ACC112 (cell line): Measurements from ENCODE around the gene CD248.

Experiments used
- H2AFZ ChIP-seq: fragments of 200-600 bp; sonication (generic); one replicate; pipeline ENCODE4 v1.6.0; 2017; ENCODE audit warnings: antibody characterized with exemption, low read length; ENCODE audit not compliant: unreplicated experiment
- H3K27ac ChIP-seq: fragments of 200-600 bp; sonication (generic); 2 replicates; pipeline ENCODE4 v1.5.1; 2014; ENCODE audit warnings: low read depth, mild to moderate bottlenecking, antibody characterized with exemption, low read length, moderate library complexity
- H3K27me3 ChIP-seq: fragments of 200-600 bp; sonication (generic); 2 replicates; pipeline ENCODE4 v1.6.1; 2014; ENCODE audit warnings: mild to moderate bottlenecking, antibody characterized with exemption, low read length, moderate library complexity, mixed read lengths; ENCODE audit not compliant: insufficient read depth
- H3K36me3 ChIP-seq: fragments of 200-600 bp; sonication (generic); 2 replicates; pipeline ENCODE4 v1.6.1; 2016; ENCODE audit warnings: mild to moderate bottlenecking, antibody characterized with exemption, low read length, moderate library complexity, mixed read lengths; ENCODE audit not compliant: insufficient read depth
- H3K4me1 ChIP-seq: fragments of 200-600 bp; sonication (generic); one replicate; pipeline ENCODE4 v1.6.1; 2016; ENCODE audit warnings: low read length, mixed read lengths; ENCODE audit not compliant: insufficient read depth, unreplicated experiment, control insufficient read depth
- H3K4me3 ChIP-seq: fragments of 200-600 bp; sonication (generic); 2 replicates; pipeline ENCODE4 v1.5.1; 2014; ENCODE audit warnings: mild to moderate bottlenecking, low read depth, low read length
- H3K79me2 ChIP-seq: fragments of 200-600 bp; sonication (generic); one replicate; pipeline ENCODE4 v1.6.0; 2016; ENCODE audit warnings: low read length; ENCODE audit not compliant: control insufficient read depth, unreplicated experiment, insufficient read depth

CD248 gene, protein sequence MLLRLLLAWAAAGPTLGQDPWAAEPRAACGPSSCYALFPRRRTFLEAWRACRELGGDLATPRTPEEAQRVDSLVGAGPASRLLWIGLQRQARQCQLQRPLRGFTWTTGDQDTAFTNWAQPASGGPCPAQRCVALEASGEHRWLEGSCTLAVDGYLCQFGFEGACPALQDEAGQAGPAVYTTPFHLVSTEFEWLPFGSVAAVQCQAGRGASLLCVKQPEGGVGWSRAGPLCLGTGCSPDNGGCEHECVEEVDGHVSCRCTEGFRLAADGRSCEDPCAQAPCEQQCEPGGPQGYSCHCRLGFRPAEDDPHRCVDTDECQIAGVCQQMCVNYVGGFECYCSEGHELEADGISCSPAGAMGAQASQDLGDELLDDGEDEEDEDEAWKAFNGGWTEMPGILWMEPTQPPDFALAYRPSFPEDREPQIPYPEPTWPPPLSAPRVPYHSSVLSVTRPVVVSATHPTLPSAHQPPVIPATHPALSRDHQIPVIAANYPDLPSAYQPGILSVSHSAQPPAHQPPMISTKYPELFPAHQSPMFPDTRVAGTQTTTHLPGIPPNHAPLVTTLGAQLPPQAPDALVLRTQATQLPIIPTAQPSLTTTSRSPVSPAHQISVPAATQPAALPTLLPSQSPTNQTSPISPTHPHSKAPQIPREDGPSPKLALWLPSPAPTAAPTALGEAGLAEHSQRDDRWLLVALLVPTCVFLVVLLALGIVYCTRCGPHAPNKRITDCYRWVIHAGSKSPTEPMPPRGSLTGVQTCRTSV

DNA sequence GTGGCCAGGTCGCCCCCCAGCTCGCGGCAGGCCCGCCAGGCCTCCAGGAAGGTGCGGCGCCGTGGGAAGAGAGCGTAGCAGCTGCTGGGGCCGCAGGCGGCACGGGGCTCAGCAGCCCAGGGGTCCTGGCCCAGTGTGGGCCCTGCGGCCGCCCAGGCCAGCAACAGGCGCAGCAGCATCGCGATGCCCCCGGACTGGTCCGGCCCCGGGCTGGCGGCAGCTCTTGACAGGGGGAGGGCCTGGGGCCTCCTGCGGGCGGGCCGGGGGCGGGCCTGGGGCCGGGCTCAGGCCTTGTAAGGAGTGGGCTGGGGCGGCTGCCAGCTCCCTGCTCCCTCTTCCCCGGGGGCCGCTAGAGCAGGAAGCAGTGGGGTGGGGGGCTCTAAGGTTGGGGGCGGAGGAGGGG, at the start of gene CD248:
TSS of gene CD248 (minus strand) at position 196 of the 403 bp plus-strand sequence. CDS start at position 179, 17 bp downstream.
- no peaks in the 10 kb centered on the region for H3K36me3 ChIP-seq
- H3K4me1 ChIP-seq, result peaks cover 35% of the 10 kb centered on the region
- H2AFZ ChIP-seq, result peak within 1 kb of the TSS; percentile 66
- peaks cover 34% of the 10 kb centered on the region for H3K79me2 ChIP-seq
- peak within 1 kb of the TSS; percentile 94 for H3K4me3 ChIP-seq
- no peaks in the 10 kb centered on the region for H3K27me3 ChIP-seq
- H3K27ac ChIP-seq, result peak within 1 kb of the TSS; percentile 97

DNA sequence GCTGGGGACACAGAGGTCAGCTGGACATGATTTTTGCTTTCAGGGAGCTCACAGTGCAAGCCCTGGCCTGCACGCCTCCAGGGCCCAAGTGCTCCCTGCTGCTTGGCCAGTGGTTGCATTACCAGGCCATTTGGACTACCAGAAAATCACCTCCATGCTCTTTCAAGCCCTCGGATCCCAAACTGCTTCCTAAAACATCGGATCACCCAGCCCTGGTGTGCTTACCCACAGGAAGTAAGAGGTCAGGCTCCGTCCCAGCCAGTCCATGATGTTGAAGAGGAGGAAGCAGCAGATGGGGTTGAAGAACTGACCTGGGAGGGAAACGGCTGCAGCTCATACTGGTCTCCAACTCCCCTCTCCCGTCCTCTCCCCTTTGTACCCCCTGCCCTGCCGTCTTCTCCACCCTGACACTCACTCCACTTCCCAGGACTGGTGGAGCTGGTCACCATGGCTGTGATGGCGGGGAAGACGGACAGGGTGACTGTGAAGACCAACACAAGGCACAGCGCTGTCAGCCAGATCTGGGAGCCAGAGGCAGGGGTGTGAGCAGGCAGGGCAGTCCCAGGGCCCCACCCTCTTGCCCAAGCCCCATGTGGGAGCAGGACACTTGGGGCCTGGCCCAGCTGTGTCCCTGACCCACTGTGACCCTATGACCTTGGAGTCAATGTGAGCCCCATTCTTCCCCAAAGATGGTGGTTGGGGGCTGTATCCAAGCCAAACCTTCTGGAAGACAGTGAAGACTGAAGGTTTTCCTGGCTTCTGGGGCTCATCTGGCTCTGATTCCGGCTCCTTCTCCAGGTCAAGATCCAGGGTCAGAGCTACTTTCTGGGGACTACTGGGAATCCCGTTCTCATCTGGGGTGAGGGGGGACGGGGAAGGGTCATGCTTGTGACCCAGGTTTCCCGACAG, 49.1 kb upstream of the CD248 start:
- H3K36me3 ChIP-seq, result no peaks in the 10 kb centered on the region
- H3K4me3 ChIP-seq, result no peak overlapping the region
- no peaks in the 10 kb centered on the region for H3K27me3 ChIP-seq
- H3K27ac ChIP-seq, result no peak overlapping the region
- peaks cover 13% of the 10 kb centered on the region for H3K4me1 ChIP-seq
- H3K79me2 ChIP-seq, result no peaks in the 10 kb centered on the region
- no peak overlapping the region for H2AFZ ChIP-seq

DNA sequence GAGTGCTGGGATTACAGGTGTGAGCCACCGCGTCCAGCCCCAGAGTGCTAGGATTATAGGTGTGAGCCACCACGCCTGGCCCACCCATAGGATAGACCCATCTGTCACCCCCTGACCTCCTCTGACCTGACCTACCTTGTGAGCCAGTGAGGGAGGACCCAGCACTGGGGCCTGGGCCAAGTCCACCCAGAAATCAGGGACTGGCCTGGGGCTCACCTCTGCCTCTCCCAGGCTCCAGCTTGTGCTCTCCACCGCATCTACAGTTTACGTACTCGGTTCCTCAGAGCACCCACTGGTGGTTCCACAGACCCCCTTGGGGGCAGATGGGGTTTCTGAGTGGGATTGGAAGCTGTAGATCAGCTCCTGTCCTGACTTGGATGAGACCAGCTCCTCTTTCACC, 48.3 kb upstream of the CD248 start:
- Histone ChIP-seq H3K4me3 (no peak overlapping the region), H3K4me1 (peaks cover 7% of the 10 kb centered on the region), H3K27me3 (no peaks in the 10 kb centered on the region), H3K27ac (no peak overlapping the region), H3K36me3 (no peaks in the 10 kb centered on the region), H3K79me2 (no peaks in the 10 kb centered on the region), H2AFZ (no peak overlapping the region)

DNA sequence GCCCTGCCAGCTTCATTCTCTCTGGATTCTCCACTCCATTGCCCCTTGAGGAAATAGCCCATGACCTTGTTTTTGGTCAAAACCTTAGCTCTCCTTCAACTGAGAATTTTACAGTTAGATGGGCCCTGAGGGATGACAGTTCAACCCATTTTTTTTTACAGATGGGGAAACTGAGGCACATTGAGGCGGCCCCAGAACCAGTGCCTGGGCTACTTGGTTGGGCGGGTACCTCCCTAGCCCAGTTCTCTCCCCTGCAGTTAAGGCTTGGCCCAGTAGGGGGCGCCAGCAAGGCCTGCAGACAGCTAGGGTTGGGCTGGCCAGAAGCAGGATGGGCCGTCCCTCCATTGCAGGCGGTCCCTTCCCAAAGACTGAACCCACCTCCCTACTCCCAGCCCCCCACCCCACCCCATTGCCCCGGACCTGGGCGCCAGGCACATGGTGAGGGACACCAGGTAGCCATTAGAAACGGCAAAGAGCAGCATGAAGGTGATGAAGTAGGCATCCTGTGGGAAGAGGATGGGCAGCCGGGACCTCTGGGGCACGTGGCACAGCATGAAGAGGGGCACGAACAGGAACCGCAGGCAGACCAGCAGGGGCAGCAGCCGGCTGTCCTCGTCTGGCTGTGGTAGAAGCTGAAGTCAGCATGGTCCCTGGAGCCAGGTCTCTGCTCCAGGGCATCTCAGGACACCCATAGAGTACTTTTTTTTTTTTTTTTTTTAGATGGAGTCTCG, 47.1 kb upstream of the CD248 start:
- no peak overlapping the region for H3K27ac ChIP-seq
- H3K4me1 ChIP-seq, result no peaks in the 10 kb centered on the region
- H2AFZ ChIP-seq, result no peak overlapping the region
- no peaks in the 10 kb centered on the region for H3K79me2 ChIP-seq
- H3K4me3 ChIP-seq, result no peak overlapping the region
- no peaks in the 10 kb centered on the region for H3K36me3 ChIP-seq
- no peaks in the 10 kb centered on the region for H3K27me3 ChIP-seq

DNA sequence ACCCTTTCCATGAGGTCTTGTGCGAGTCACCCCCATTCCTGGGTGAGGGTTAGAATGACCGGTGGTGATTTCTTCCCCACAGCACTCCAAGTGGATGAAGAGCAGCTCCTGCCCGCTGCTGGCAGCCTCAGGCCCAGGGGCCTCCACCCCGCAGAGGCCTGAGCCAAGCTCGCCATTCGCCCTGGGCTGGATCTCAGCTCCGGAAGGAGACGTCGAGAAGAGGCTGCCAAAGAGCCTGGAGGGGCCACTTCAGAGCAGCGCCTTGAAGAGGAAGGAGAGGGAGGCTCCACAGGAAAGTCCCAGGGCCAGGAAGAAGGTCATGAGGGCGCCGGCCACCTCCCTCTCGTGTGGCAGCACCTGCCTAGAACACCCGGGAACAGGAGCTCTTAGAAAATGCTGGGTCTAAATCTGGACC, 46.4 kb upstream of the CD248 start:
- Histone ChIP-seq H3K36me3 (no peaks in the 10 kb centered on the region), H3K4me1 (no peaks in the 10 kb centered on the region), H3K27me3 (no peaks in the 10 kb centered on the region), H2AFZ (no peak overlapping the region), H3K27ac (no peak overlapping the region), H3K79me2 (no peaks in the 10 kb centered on the region), H3K4me3 (no peak overlapping the region)

DNA sequence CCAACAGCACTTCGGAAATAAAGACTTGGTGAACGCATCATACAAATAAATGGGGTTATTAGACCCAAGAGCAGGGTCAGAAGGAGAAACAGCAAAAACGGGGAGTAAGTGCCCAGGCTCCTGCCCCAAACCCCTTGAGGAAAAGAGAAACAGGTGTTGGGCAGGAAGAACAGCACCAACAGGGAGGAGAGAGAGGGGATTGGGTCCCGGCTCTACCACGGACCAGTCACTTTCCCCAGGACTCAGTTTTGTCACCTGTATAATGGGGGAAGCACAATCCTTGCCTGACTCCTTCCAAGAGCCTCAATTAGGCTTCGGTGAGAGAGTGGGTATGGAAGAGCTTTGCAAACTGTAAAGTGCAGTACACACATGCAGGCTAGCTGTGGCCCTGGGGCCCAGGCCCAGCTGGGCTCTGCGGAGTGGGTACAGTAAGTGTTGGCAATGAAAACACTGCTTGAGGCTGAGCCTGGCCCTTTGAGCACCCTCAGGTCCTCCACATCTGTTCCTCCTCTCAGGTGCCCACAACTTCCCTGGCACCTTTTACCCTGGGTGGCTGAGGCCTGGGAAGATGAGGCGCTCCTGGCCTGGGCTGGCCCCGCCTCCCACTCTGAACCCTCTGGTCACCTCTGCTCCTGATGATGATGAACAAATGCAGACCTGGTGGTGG, 45.8 kb upstream of the CD248 start:
- Histone ChIP-seq H3K79me2 (no peaks in the 10 kb centered on the region), H3K36me3 (no peaks in the 10 kb centered on the region), H3K4me1 (no peaks in the 10 kb centered on the region), H3K4me3 (no peak overlapping the region), H2AFZ (no peak overlapping the region), H3K27me3 (no peaks in the 10 kb centered on the region), H3K27ac (no peak overlapping the region)

DNA sequence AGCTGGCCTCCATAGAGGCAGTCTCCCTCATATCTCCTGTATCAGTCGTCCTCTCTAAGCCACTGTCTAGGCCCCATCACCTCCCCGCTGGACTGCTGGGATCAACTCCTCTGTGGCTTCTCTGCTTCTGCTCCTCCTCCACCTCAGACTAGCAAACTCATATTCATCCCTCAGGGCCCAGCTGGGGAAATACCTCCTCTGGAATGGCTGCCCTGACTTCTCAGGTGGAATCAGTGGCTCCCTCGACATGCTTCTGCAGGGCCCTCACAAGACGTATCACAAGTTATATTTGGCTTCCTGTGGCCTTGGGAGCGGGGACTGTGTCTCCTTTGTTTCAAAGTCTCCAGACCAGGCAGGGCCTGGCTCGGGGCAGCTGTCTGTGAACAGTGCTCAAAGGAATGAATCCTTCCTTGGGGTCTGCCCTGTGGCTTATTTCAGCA, 44.7 kb upstream of the CD248 start:
- Histone ChIP-seq H3K4me1 (no peaks in the 10 kb centered on the region), H2AFZ (no peak overlapping the region), H3K27me3 (no peaks in the 10 kb centered on the region), H3K36me3 (no peaks in the 10 kb centered on the region), H3K27ac (no peak overlapping the region), H3K79me2 (no peaks in the 10 kb centered on the region), H3K4me3 (no peak overlapping the region)

DNA sequence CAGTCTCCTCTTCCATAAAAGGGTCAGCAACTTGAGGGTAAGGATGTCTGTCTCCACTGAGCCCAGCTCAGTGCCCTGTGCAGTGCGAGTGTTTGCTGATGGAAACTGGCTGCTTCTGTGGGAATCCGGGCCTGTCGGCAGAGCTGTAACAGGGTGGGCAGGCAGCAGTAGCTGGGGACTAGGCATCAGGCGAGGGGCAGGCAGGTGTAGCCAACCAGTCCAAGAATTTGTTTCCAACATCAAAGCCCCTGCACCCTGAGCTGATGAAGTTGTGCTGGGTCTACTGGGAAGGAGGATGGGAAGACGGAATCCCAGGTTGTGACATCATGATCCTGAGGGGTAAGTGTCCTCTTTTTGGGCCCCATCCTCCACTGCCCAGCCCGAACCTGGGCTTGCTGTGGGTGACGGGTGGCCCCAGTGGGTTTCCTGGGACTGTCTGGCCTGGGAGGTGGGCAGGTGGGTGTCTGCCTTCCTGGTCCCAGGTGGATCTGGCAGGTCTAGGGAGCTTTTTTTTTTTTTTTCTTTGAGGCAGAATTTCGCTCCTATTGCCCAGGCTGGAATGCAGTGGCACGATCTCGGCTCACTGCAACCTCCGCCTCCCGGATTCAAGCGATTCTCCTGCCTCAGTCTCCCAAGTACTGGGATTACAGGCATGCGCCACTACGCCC, 43.7 kb upstream of the CD248 start:
- H3K4me3 ChIP-seq, result no peak overlapping the region
- no peaks in the 10 kb centered on the region for H3K27me3 ChIP-seq
- no peaks in the 10 kb centered on the region for H3K79me2 ChIP-seq
- no peak overlapping the region for H3K27ac ChIP-seq
- H3K36me3 ChIP-seq, result no peaks in the 10 kb centered on the region
- H3K4me1 ChIP-seq, result no peaks in the 10 kb centered on the region
- H2AFZ ChIP-seq, result no peak overlapping the region

DNA sequence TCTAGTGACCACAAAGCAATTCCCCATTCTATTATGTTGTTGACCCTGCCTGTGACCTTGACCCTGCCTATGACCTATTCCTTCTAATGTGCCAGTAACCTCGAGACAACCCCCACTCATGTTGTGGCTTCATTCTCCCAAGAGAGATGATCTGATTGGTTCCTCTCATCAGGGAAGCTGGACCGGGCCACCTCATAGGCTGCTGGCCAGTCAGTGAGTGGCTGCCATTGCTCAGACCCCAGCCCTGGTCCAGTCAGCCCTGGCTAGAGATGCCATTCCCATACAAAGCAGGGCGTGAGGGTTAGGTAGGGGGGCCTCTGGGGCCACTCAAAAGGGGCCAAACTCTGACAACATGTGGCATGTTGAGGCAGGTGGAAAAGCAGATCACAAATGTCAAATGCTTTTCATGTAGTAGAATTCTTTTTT, 42.8 kb upstream of the CD248 start:
- Histone ChIP-seq H3K27me3 (no peaks in the 10 kb centered on the region), H3K27ac (no peak overlapping the region), H3K79me2 (no peaks in the 10 kb centered on the region), H2AFZ (no peak overlapping the region), H3K36me3 (no peaks in the 10 kb centered on the region), H3K4me3 (no peak overlapping the region), H3K4me1 (no peaks in the 10 kb centered on the region)
